H1 (cell line): ENCODE measurements around the gene TFG. TPM values are rescaled to one million over a fixed set of nuclear protein-coding genes. Genes with fewer than 3 reads are reported as not detected.

ENCODE experiments used
- CTCF ChIA-PET: fragments of 300-600 bp; sonication (Branson Sonifier 250); formaldehyde crosslinking; loops from one replicate; lab custom pipeline; 2021; ENCODE audit not compliant: partially characterized antibody; lab: Charles Lee
- POLR2A ChIA-PET: fragments of 300-600 bp; sonication (Branson Sonifier 250); formaldehyde crosslinking; loops from one replicate; lab custom pipeline; 2021; ENCODE audit warnings: inconsistent platforms; ENCODE audit not compliant: partially characterized antibody; lab: Charles Lee
- DNase-seq, 2 experiments: peaks; one replicate each; pipeline versions ENCODE4 v3.0.0 to v3.0.0-alpha.2; 2010 to 2022; ENCODE audit warnings: low spot score in 2 of 2, low read depth in 1 of 2, mixed read lengths in 1 of 2
- FAIRE-seq: peaks from 2 replicates; lab custom pipeline; 2011; peaks lifted over from hg19 to GRCh38; lab: Jason Lieb, UNC
- H2AFZ ChIP-seq: 2 replicates; pipeline ENCODE4 v1.8.1; 2012; ENCODE audit warnings: low read length, inconsistent platforms
- H2AK5ac ChIP-seq: 2 replicates; pipeline ENCODE4 v1.6.1; 2013; ENCODE audit warnings: low read depth, low read length
- H2BK120ac ChIP-seq: replicated peaks from 2 replicates; pipeline ENCODE3; 2013; ENCODE audit warnings: low read depth, low read length, inconsistent platforms
- H2BK12ac ChIP-seq: 2 replicates; pipeline ENCODE4 v1.6.1; 2013; ENCODE audit warnings: low read depth, low read length
- H2BK15ac ChIP-seq: 2 replicates; pipeline ENCODE4 v1.6.1; 2013; ENCODE audit warnings: low read length
- H2BK20ac ChIP-seq: 2 replicates; pipeline ENCODE4 v1.6.1; 2013; ENCODE audit warnings: low read length
- H2BK5ac ChIP-seq: 2 replicates; pipeline ENCODE4 v1.6.1; 2013; ENCODE audit warnings: low read depth, low read length
- H3K14ac ChIP-seq: 2 replicates; pipeline ENCODE4 v1.6.1; 2013; ENCODE audit warnings: inconsistent platforms; ENCODE audit not compliant: insufficient read length
- H3K18ac ChIP-seq: 2 replicates; pipeline ENCODE4 v1.6.1; 2013; ENCODE audit warnings: low read length; ENCODE audit errors: extremely low read depth
- H3K23ac ChIP-seq: 2 replicates; pipeline ENCODE4 v1.6.1; 2013; ENCODE audit warnings: inconsistent platforms; ENCODE audit not compliant: insufficient read length
- H3K23me2 ChIP-seq: 2 replicates; pipeline ENCODE4 v1.6.1; 2013; ENCODE audit warnings: low read depth, low read length
- H3K27ac ChIP-seq: 2 replicates; pipeline ENCODE4 v1.6.1; 2011; ENCODE audit warnings: low read depth, low read length, inconsistent platforms
- H3K27me3 ChIP-seq, 4 experiments: replicated peaks in 1 of 4; 1 replicate in 1 of 4; 2 replicates in 3 of 4; pipeline versions ENCODE4 v1.6.1 to v1.8.1; 2011 to 2013; ENCODE audit warnings: low read length in 3 of 4, mild to moderate bottlenecking in 3 of 4, inconsistent platforms in 2 of 4, mixed read lengths in 2 of 4, moderate library complexity in 1 of 4; ENCODE audit not compliant: control insufficient read depth in 3 of 4, insufficient read depth in 3 of 4; ENCODE audit errors: extremely low read depth in 1 of 4
- H3K36me3 ChIP-seq, 4 experiments: 2 replicates each; pipeline versions ENCODE4 v1.6.1 to v1.8.1; 2011 to 2013; ENCODE audit warnings: mild to moderate bottlenecking in 4 of 4, low read length in 3 of 4, moderate library complexity in 2 of 4, control low read depth in 1 of 4, inconsistent platforms in 1 of 4; ENCODE audit not compliant: insufficient read depth in 4 of 4, control insufficient read depth in 2 of 4
- H3K4ac ChIP-seq: replicated peaks from 2 replicates; pipeline ENCODE3; 2013; ENCODE audit warnings: low read length, low read depth, mixed read lengths, inconsistent platforms; ENCODE audit not compliant: insufficient read length
- H3K4me1 ChIP-seq, 4 experiments: replicated peaks in 1 of 4; 1 replicate in 1 of 4; 2 replicates in 3 of 4; pipeline versions ENCODE4 v1.6.1 to v1.8.1; 2011 to 2013; ENCODE audit warnings: low read length in 3 of 4, inconsistent platforms in 2 of 4, mixed read lengths in 1 of 4; ENCODE audit not compliant: insufficient read depth in 4 of 4, control insufficient read depth in 3 of 4
- H3K4me2 ChIP-seq, 2 experiments: 2 replicates each; pipeline versions ENCODE4 v1.6.1 to v1.8.1; 2011 to 2013; ENCODE audit warnings: low read depth in 2 of 2, low read length in 2 of 2, control low read depth in 1 of 2, inconsistent platforms in 1 of 2, mild to moderate bottlenecking in 1 of 2; ENCODE audit not compliant: insufficient read depth in 1 of 2
- H3K4me3 ChIP-seq, 4 experiments: fragments of 200-600, 300-600 bp in 1 of 4; sonication (generic), shearing (Covaris generic), sonication (Bioruptor Twin) in 1 of 4; 2 replicates each; pipeline versions ENCODE4 v1.5.1 to v1.8.1; 2011 to 2016; ENCODE audit warnings: low read length in 4 of 4, low read depth in 3 of 4, control low read depth in 2 of 4, inconsistent platforms in 2 of 4, mild to moderate bottlenecking in 2 of 4, mixed read lengths in 1 of 4, moderate library complexity in 1 of 4; ENCODE audit not compliant: insufficient read depth in 2 of 4; ENCODE audit errors: extremely low read depth in 1 of 4
- H3K56ac ChIP-seq: replicated peaks from 2 replicates; pipeline ENCODE3; 2013; ENCODE audit warnings: low read depth, mild to moderate bottlenecking, mixed read lengths, low read length, inconsistent platforms; ENCODE audit not compliant: insufficient read length
- H3K79me1 ChIP-seq: 2 replicates; pipeline ENCODE4 v1.6.1; 2013; ENCODE audit warnings: low read depth, low read length, control low read depth
- H3K79me2 ChIP-seq, 2 experiments: 2 replicates each; pipeline versions ENCODE4 v1.6.1 to v1.8.1; 2012 to 2013; ENCODE audit warnings: low read length in 2 of 2, mild to moderate bottlenecking in 2 of 2, inconsistent platforms in 1 of 2; ENCODE audit not compliant: insufficient read depth in 2 of 2, control insufficient read depth in 1 of 2
- H3K9ac ChIP-seq, 4 experiments: replicated peaks in 1 of 4; 1 replicate in 1 of 4; 2 replicates in 3 of 4; pipeline versions ENCODE4 v1.6.1 to v1.8.1; 2011 to 2013; ENCODE audit warnings: low read depth in 3 of 4, low read length in 3 of 4, control low read depth in 2 of 4, mild to moderate bottlenecking in 2 of 4, moderate library complexity in 2 of 4, inconsistent platforms in 1 of 4; ENCODE audit errors: extremely low read depth in 1 of 4
- H3K9me3 ChIP-seq, 2 experiments: 2 replicates each; pipeline versions ENCODE4 v1.6.1 to v1.8.1; 2012 to 2013; ENCODE audit warnings: mild to moderate bottlenecking in 2 of 2, moderate library complexity in 2 of 2, control low read depth in 1 of 2, inconsistent platforms in 1 of 2, low read depth in 1 of 2, low read length in 1 of 2, mixed read lengths in 1 of 2; ENCODE audit not compliant: insufficient read depth in 2 of 2
- H4K20me1 ChIP-seq, 2 experiments: replicated peaks in 1 of 2; 2 replicates each; pipeline versions ENCODE3 to v1.8.1; 2011 to 2013; ENCODE audit warnings: inconsistent platforms in 2 of 2, low read length in 2 of 2, mild to moderate bottlenecking in 1 of 2; ENCODE audit not compliant: insufficient read depth in 2 of 2, control insufficient read depth in 1 of 2
- H4K5ac ChIP-seq: 2 replicates; pipeline ENCODE4 v1.6.1; 2013; ENCODE audit warnings: low read length, low read depth, mixed read lengths, inconsistent platforms; ENCODE audit not compliant: insufficient read length
- H4K8ac ChIP-seq: 2 replicates; pipeline ENCODE4 v1.8.0; 2013; ENCODE audit warnings: mild to moderate bottlenecking, moderate library complexity, low read length, inconsistent platforms; ENCODE audit not compliant: insufficient read depth; ENCODE audit errors: extremely low read depth
- H4K91ac ChIP-seq: replicated peaks from 2 replicates; pipeline ENCODE3; 2013; ENCODE audit warnings: low read length, mixed read lengths, inconsistent platforms; ENCODE audit not compliant: insufficient read length
- CEBPB ChIP-seq: IDR thresholded peaks from 2 replicates; pipeline ENCODE4 v1.6.1; 2012; ENCODE audit warnings: low read depth, low read length
- FOSL1 ChIP-seq: IDR thresholded peaks from 2 replicates; pipeline ENCODE4 v1.6.1; 2011; ENCODE audit warnings: mild to moderate bottlenecking, low read depth, low read length, moderate library complexity; ENCODE audit not compliant: insufficient read depth
- MAFK ChIP-seq: IDR thresholded peaks from 2 replicates; pipeline ENCODE4 v1.6.1; 2012; ENCODE audit warnings: low read depth, mild to moderate bottlenecking, improper control_type of control experiment, low read length
- SP1 ChIP-seq: IDR thresholded peaks from 2 replicates; pipeline ENCODE4 v1.6.1; 2011; ENCODE audit warnings: low read depth, low read length
- TBP ChIP-seq: IDR thresholded peaks from 2 replicates; pipeline ENCODE4 v1.6.1; 2011; ENCODE audit warnings: low read depth, low read length, improper control_type of control experiment
- polyA plus RNA-seq, 7 experiments: library from polyadenylated mRNA; depleted of rRNA in 3 of 7; stranded (reverse) in 5 of 7; unstranded in 2 of 7; fragments of >200 nt in 5 of 7; fragments of 200-250 nt in 2 of 7; gene quantifications; 1 replicate in 5 of 7; 2 replicates in 1 of 7; 4 replicates in 1 of 7; pipeline versions ENCODE4 v1.2.1 to v1.2.3, GENCODE V29; 2011 to 2013; ENCODE audit warnings: missing spikeins in 2 of 7, mixed read lengths in 2 of 7
- total RNA-seq: library from RNA; stranded (reverse); fragmentation: NEBNext Ultra II Directional; extraction: Animal tissue kit (Norgen Biotek cat#: 25700); gene quantifications from 2 replicates; pipeline ENCODE4 v1.2.1, GENCODE V29; 2021

TFG gene
- total and polyA plus RNA-seq, 2 of the 8 experiments (the other 6 are each of a cell fraction or from before 2014, with no cell fraction given), result 81.9 to 98.4 TPM

DNA sequence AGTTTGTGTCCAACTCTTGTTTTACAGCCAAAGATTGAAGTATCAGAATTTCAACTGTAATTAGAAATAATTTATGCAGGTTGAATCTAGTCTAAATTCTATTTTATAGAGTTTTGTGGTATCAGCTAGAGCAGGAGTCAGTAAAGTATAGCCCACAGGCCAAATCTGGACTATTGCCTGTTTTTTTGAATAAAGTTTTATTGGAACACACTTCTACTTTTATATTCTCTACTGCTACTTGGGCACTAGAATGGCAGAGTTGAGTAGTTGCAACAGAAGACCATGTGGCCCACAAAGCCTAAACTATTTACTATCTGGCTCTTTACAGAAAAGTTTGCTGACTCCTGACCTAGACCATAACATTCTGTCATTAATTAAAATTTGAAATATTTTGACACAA, 36.3 kb downstream of the TFG start:
- Histone ChIP-seq H3K4me2 (no peak overlapping the region), H3K56ac (no peak overlapping the region), H2AK5ac (no peak overlapping the region), H3K27me3 (no peaks in the 10 kb centered on the region), H3K79me1 (no peaks in the 10 kb centered on the region; the same call in 1 of the 2 replicates), H3K4ac (no peak overlapping the region), H3K4me3 (no peak overlapping the region), H3K36me3 (peaks cover 7 to 64% (median 24%) of the 10 kb centered on the region in 4 experiments), H2BK120ac (no peak overlapping the region), H3K18ac (no peak overlapping the region), H3K4me1 (no peaks in the 10 kb centered on the region), H3K27ac (no peak overlapping the region), H2AFZ (no peak overlapping the region), H2BK20ac (no peak overlapping the region), H3K9me3 (no peaks in the 10 kb centered on the region), H4K20me1 (no peaks in the 10 kb centered on the region), H2BK5ac (no peak overlapping the region), H3K23me2 (no peaks in the 10 kb centered on the region), H4K91ac (no peak overlapping the region), H4K5ac (no peak overlapping the region), H2BK15ac (no peak overlapping the region), H3K14ac (no peak overlapping the region), H2BK12ac (no peak overlapping the region), H4K8ac (no peak overlapping the region), H3K23ac (no peak overlapping the region), H3K79me2 (no peaks in the 10 kb centered on the region), H3K9ac (no peak overlapping the region)
- ChIA-PET CTCF (interaction anchor here (0.6 to 2.0 kb wide), 2 partner anchors 13 to 50 kb away, joined by 4 to 8 read pairs; no protein-coding TSS in a partner anchor), POLR2A (no interaction called here)
- DNase-seq, result no peak
- FAIRE-seq, result no peak
- TF ChIP-seq CEBPB (no peak), FOSL1 (no peak), MAFK (no peak), TBP (no peak), SP1 (no peak)
